ENCODE measurements around the gene LPCAT3.

- TF ChIP-seq BHLHE40 (IDR thresholded peaks at IDR 0.05; ENCODE audit: low read depth, low read length) (no peak), MAFK (IDR thresholded peaks at IDR 0.05; ENCODE audit: low read depth, low read length) (no peak), CTCF (conservative IDR thresholded peaks at IDR 0.05; ENCODE audit: low read depth, low read length) (peak; percentile 94), CHD1 (IDR thresholded peaks at IDR 0.05; ENCODE audit: low read depth, low read length) (no peak), USF2 (IDR thresholded peaks at IDR 0.05; ENCODE audit: low read depth, low read length) (no peak), RAD21 (IDR thresholded peaks at IDR 0.05; ENCODE audit: low read length) (peak; percentile 75), POLR2A (IDR thresholded peaks at IDR 0.05; ENCODE audit: low read depth, low read length) (no peak), SMC3 (IDR thresholded peaks at IDR 0.05; ENCODE audit: low read depth, low read length) (peak; percentile 71)
Observed at GRCh38 chr12:6944381-6945186, 73.7 kb downstream of the LPCAT3 start.

Measured in IMR-90 (cell line).